Measurements from ENCODE around the gene TRPM5.

Gene TRPM5

DNA sequence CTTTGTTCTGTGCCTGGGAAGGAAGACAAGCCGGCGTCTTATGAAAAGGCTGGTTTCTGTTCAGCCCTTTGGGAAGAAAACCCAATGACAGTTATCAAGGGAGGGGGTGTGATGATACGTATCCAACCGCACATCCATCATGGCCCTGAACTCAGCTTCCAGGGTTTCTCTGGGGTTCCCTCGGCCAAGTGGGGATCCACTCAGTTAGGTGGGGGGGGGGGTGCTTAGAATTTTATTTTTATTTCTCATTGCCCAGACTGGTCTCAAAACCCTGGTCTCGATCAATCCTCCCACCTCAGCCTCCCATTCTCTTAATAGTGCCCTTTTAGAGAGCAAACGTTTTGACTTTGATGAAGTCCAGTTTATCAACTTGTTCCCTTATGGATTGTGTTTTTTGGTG lies 26.2 kb upstream of the TRPM5 start:
- DNase-seq, result no peak

DNA sequence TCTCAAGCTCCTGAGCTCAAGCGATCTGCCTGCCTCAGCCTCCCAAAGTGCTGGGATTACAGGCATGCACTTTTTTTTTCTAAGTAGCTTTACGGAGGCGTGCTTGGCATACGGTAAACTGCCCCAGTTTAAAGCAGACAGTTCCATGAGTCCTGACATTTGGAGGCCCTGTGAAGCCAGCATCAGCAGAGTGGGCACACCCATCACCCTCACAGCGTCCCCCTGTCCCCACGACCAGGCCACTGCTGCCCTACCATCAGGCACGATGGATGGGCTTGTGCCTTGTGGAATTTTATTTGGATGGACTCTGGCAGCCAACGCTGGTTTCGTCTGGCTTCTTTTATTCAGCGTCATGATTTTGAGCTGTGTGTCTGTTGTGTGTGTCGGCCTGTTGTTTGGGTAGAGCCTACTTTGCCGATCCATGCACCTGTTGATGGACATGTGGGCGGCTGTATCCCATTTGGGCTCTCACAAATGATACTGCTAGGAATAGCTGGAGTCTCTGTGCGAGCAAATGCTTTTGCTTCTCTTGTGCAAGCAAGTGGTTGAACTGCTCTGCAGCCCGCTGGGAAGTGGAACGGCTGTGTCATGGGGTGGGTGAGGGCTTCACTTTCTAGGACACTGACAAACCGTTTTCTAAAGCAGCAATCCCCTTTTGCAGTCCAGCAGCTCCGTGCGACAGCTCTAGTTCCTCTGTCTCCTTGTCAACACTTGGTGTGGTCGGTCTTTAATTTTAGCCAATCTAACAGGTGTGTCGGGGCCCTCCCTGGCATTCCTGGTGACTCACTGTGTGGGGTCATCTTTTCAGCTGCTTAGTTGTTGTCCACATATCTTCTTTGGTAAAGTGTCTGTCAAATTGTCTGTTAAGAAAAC lies 24.3 kb upstream of the TRPM5 start:
- no peak for DNase-seq

DNA sequence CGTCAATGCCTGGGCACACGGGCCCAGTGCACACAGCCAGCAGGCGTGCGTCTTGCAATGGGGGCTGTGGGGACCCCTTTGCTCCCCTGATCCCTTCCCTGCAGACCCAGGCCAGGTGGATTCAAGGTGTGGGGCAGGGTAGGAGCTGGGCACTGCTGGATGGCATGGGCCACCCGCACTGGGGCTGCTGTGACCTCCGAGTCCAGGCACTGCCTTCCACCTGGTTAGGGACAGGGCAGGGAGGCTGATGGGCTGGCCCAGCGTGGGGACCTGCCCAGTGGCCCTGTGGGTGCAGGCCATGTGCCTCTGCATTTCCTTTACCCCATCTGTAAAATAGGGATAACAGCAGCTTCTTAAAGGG lies 23.4 kb upstream of the TRPM5 start:
- no peak for DNase-seq

DNA sequence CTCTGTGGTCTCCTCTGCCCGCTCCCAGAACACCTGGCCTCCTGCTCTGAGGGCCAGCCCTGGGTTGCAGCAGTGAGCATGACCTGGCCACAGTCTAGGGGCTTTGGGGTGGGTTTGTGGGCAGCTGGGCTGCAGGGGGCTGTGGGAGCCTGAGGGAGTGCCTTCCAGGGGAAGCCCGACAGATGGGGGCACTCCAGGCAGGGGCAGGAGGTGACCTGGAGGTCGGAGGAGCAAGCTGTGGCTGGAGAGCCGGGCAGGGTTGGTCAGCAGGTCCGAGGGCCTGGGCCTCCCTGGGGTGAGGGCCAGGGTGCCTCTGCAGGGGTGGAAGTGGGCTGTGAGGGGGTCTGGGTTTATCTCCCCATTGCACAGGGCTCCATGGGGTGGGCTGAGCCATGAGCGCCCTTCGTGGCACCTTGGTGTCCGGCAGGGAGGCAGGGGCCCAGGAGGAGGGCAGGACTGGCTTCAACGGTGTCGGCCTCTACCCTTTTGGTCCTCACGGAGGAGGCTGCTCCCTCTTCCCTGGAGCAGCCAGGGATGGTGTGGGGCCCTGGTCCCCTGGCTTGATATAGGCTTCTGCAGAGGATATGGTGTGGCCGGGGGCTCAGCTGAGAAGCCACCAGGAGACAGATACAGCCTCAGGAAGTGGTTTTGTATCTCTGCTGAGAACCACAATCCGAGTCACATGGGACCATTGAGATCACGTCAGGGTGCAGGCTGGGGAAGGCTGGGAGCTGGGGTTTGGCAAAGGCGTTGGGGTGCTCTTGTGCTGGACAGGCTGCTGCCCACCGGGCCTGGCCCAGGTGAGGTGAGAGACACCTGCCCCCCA lies 22.8 kb upstream of the TRPM5 start:
- no peak for DNase-seq

DNA sequence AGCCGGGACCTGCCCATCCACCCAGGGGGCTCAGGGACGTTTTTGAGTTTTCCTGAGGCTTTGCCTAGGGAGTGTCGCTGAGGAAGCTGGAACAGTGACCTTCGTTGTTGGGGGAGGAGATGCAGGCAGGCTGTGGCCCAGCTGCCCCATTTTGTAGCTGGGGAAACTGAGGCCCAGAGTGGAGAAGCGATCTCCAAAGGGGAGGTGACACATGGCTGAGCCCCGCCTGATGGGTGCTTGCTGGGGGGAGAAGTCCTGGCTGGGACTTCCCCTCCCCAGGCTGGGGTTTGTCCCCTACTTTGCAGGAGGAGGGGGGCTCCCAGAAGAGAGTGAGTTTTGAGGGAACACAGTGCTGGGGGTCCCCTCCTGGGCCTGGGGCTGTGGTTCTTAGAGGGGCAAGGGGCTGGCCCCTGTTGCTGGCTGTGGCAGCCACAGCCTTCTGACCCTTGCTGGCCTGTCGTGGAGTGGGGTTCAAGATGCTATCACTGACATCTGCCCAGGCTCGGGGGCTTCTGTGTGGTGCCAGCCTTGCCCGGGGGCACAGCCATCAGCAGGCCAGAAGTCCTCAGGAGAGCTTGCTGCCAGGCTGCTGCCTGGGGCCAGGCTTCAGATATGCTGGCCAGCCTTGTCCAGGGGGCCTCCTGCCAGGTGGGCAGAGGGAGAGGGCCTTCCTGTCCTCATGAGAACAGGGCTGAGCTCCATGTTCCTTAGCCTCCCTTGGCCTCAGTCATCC lies 21.9 kb upstream of the TRPM5 start:
- no peak for DNase-seq

DNA sequence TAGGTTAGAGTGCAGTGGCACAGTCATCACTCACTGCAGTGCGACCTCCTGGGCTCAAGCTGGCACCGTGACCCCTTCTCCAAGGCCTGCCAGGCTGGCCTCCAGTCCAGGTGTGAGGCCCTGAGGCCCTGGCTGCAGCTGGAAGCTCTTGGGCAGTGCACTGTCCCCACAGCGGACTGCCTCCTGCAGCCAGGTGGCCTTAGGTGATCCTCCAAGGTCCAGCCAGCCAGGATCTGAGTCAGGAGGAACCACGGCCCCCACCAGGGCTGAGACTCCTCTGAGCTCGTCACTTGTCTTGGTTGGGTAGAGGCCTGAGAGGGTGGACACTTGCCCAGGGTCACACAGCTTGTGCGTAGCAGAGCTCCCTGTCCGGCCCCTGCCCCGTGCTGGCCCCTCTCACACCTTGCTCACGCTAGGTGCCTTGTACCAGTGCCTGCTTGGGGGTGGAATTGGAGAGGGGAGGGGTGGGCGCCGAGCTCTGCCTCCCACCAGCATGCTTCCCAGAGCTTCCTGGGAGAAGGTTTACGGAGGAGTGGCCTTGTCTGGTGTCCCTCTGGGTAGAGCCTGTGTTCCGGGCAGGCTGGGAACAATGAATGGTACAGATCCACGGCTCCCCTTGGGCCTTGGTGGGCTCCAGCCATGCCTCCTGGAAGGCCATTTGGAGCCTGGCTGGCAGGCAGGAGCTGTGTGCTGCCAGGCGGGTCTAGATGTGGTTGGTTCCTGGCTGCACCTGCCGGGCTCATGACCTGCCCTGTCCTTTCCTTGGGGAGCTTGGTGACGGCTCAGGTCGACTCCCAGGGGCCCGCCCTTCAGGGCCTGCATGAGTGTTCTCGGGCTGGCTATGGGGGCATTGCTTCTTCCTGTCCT lies 21.1 kb upstream of the TRPM5 start:
- DNase-seq, result no peak

DNA sequence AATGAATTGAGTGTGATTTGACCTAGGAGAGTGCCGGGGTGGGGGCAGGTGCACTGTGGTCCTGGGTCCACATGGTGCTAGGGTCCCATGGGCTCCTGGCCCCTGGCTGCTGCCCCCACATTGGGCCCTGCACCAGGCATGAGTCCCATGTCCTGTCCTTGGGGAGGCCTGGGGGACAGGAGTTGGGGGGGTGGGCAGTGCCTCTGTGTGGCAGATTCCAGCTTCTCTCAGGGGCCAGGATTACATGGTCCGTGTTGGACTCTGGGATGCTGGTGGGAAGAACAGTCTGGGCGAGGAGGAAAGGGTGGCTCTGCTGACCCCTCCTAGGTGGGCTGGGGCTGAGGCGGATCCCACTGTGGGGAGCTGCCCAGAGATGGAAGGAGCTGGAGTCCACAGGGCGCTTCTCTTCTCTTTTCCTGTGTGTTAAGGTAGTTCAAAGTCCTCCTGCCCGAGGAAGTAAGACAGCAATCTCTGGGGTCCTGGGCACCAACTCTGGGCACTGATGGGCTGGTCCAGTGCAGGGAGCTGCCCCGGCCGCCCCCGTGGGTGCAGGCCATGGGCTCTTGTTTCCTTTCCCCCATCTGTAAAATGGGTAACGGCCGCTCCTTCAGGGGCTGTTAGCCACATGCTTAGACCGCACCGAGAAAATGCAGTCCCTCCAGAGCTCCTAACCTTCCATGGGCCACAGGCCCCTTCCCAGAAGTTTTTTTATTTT lies 20.3 kb upstream of the TRPM5 start:
- no peak for DNase-seq

DNA sequence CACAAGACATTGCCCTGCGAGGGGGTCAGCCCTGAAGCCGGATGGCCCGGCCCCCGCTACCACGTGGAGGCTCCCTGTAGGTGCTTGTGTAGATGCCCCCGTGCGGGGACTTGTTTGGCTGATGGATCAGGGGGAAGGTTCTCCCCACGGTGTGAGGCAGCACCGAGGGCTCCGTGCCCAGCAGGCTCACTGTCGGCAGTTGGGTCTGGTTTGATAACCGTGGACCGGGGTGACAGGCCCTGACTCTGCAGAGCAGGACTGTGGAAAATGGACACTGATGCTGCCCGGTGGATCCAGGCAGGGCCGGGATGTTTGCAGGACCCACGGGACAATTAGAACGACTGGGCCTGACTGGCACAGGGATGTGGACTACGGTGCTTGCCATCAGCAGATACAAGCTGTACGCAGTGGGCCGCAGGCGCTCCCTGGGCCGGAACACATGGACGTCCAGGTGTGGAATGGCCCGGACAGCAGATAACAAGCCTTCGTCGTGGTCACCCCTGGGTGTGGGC lies 19.5 kb upstream of the TRPM5 start:
- DNase-seq, result no peak

DNA sequence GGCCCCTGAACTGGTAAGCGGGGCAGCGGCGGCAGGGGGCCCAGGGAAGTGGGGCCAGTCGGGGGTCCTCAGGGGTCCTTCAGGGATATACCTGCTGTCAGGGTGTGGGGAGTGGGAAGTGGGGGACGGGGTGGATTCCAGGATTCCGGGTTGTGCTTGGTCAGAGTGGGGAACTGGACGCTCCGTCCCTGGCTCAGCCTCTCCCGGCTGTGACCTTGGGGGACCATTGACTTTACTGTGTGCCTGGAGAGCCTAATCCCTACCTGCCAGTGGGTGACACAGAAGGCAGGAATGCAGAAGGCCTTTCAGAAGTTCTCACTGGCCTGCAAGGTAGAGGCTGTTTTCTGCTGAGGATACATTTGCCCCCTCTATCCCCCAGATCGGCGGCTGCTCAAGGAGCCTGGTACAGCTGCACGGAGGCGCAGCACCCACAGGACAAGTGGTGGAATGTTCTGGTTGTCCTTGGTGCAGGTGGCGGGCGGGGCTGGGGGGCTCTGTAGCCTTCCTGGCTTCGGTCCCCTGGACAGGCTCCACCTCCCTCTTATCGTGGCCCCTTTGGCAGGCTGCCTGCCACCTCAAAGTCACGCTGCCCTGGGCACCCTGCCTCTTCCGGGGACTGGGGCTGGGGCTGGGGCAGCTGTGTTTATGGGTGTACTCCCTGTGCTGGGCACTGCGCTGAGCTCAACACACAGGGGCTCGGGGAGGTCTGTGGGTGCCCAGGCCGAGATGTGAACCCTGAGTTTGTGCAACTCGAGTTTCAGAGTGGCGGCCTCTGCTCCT lies 18.9 kb upstream of the TRPM5 start:
- no peak for DNase-seq

DNA sequence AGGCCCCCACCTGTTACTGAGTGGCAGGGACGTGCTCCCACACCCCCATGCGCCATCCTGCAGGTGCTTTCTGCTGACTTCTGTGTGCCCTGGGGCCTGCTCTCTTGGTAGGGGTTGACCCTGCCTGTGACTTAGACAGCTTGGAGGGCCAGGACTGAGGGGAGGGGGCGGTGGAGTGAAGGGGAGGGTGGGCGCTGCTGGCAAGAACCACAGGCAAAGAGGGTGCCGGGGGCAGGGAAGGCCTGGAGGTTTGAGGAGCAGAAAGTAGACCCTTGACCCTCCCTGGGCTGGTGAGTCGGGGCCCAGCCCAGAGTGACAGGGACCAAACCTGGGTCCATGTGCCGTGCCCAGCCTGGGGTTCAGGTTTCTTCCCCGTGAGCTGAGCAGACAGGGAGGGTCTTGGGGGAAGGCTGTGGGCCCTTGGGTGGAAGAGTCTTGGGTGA lies 18.2 kb upstream of the TRPM5 start:
- no peak for DNase-seq

DNA sequence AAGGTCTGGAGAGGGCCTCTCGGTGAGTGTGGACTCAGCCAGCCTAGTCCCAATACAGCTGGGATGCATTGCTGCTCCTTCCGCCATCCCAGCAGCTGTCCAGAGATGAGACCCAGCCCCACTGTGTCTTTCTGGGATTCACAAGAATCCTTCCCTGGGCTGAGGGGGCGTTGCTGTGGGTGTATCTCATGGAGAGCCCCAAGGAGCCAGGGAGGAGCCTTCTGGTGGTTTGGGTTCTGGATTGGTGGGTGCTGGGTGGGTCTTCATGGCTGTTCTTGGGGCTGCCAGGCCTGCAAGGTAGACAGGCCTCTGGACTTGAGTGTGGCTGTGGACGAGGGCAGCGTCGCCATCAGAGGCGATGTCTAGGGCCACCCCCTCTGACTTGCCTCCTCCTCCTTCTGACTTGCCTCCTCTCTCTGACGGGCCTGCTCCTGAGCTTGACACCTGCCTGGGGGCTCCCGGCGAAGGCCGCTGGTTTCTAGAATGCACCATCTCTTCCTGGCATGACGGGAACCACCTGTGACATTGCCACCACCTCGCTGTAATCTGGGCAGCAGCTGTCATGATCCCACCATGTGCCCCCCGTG lies 17.7 kb upstream of the TRPM5 start:
- DNase-seq, result no peak

DNA sequence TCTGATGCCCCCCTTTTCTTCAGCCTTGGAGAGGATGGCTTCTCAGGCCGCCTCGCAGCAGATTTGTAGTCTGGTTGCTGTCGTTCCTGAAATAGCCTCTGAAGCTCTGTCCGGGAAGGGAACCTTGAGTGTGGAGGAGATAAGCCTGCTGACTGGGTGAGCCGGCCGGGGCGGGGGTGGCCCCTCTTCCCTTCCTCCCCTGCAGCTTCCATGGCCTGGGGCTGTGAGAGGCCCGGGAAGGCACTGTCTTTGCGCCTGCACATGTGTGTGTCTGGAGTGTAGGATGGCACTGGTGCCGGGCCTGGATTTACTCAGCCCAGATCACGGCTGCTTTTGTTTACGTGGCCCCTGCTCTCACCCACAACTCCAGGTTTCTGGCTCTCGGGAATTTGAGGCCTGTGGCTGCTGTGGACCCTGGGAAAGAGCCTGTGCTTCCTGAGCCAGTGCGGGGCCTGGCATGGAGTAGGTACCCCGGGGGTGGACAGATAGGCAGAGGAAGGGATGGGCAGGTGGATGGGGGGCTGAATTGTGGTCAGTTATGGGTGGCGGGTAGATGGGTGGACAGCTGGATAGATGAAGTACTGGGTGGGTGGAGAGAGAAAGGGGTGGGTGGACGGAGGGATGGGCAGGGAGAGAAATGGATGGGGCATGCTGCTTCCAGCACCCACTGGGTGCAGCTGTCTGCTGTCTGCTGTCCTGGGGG lies 17.1 kb upstream of the TRPM5 start:
- DNase-seq, result no peak

DNA sequence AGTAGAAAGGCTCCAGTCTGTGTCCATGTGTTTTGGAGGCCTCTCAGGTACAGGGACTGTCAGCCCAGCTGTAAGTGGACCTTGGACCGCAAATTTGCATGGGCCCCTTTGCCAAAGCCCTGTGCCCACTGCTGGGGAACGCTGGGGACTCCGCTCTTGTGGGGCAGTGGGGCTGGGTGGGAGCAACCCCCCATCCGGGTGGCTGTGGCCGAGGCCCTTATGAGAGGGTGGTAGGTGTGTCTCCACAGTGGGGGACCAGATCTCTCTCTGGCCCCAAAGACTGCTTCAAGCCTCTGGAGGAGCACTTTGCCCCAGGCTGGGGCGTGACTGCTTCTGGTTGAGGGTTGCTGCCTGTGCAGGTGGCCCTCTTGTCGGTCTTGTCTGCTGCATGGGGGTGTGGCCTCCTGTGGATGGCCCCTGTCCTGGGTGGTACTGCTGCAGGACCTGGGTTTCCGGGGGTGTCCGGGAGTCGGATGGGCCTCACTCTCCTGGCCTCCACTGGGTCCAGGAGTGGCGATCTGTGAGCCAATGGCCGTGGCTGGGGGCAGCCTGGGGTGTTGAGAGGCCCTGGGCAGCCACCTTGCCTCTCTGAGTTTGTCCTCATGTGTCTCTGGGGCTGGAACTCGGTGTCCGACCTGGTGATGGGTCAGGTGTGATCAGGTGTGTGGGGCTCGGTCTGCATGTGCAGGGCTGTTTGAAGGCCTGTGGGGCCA lies 16.4 kb upstream of the TRPM5 start:
- no peak for DNase-seq

DNA sequence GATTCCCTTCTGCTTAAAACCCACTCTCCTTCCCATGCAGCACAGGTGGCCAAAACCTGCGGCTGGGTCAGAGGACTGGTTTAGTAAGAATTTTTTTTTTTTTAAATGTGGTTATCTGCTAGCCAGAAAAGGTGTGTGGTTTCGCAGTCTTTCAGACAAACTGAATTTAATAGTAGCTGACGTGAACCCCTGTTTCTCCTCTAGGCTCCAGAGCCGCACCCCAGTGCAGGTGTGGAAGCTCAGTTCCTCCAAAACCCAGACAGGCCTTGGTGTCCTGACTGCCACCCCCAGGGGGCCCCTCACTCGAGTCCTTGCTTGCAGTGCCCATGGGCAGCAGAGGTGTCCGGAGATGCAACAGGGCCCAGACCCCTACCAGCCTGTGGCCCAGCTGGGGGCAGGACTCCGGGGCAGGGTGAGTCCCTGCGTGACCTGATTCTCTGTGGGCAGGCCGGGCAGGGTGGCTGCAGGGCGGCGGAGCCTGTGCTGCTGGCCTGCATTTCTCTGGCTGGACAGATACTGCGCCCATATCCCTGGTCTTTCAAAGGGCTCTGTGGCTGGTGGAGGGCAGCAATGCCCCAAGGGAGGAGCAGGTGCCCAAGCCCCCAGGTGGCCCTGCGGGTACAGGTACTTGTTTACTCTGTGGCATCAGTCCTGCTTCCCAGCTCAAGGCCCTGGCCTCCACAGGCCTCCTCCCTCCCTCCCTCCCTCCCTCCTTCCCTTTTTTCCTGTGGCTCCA lies 15.7 kb upstream of the TRPM5 start:
- no peak for DNase-seq

DNA sequence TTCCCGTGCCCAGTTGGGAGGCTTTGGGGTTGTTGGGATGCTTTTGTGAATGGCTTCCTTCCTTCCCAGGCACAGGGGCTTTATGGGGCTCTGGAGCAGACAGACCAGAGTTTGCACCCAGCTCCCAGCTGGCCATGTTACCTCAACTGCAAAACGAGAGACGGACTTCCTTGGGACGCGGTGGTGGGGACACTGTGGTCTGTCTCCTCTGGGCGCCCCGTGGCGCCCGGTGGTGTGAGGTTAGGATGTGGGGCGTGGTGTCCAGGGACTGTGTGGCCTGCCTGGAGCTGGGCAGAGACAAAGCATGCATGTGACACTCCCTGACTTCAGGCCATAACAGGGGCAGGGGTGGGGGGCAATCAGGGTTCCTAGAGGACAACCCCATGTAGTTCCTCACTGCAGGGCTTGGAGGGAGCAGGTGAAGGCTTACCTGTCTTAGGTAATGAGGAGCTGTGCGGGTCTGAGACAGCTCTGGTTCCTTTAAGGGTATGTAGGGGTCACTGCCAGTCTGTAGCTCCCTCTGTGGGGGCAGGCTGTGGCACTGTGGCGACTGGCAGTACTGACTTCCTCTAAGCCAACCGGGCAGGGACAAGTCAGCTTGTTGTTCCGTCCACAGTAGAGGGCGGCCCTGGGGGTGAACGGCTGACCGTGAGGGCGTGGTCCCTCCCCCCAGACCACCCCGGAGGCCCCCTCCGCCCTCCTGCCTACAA lies 14.9 kb upstream of the TRPM5 start:
- DNase-seq, result no peak

DNA sequence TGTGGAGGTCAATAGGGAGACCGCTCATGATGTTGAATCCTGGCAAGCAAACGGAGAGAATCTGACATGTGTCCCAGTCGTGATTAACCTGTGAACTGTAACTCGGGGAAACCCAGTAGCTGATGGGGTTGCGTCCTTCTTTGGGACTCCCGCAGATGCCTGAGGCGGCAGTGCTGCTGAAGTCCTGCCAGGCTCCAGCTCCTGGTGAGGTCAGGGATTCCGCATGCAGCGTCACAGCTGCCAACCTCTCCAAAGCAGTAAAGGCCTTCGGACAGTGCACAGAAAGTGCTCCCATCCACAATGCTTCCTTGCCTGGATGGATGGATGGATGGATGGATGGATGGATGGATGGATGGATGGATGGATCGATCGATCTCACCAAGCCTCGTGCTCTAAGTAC lies 14.0 kb upstream of the TRPM5 start:
- no peak for DNase-seq

DNA sequence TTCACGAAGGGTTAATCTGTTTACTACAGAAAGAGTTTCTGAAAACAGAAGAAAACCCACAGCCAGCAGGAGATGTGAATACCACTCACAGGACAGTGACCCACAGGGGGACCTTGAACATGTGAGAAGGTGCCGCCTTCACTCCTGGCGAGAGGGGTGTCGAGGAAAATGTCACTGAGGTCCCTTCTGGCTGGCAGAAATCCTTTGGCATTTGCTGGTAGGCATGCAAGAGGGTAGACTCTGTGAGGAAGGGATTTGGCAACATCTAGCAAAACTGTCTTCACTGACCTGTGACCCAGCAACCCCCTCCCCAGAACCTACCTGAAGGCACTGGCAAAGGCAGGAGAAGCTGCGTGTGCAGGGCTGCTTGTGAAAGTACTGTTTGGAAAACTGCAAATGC lies 9.1 kb upstream of the TRPM5 start:
- DNase-seq, result no peak

All from NCI-H1930 (cell line).